GM12878 (cell line): ENCODE measurements around the gene TAPT1. TPM values are rescaled to one million over a fixed set of nuclear protein-coding genes. Genes with fewer than 3 reads are reported as not detected.

Experiments used
- ATAC-seq: fragments of 200-7000 bp; cut with Tn5 transposase; 3 replicates; pipeline ENCODE4 v1.9.1; 2020; ENCODE audit warnings: mild to moderate bottlenecking, moderate library complexity
- BruUV-seq: library from RNA; stranded (reverse); fragments of 400-500 nt; replicated peaks from 2 replicates; lab custom pipeline; 2021; lab: Mats Ljungman, UMichigan
- CTCF ChIA-PET: fragments of 300-600 bp; sonication (Branson Sonifier 250); formaldehyde crosslinking; extraction: SDS; loops from one replicate; lab custom pipeline; 2021; ENCODE audit warnings: inconsistent platforms; lab: Yijun Ruan, JAX
- POLR2A ChIA-PET: fragments of 350-600 bp; formaldehyde crosslinking; extraction: SDS; loops from one replicate; lab custom pipeline; 2021; ENCODE audit warnings: inconsistent platforms; lab: Charles Lee
- RAD21 ChIA-PET: fragments of 300-600 bp; sonication (Branson Sonifier 250); formaldehyde crosslinking; loops from one replicate; lab custom pipeline; 2023; ENCODE audit warnings: antibody characterized with exemption; ENCODE audit not compliant: unreplicated experiment; lab: Charles Lee
- SMC1A ChIA-PET: fragments of 300-600 bp; sonication (Branson Sonifier 250); formaldehyde crosslinking; loops from one replicate; lab custom pipeline; 2023; ENCODE audit not compliant: unreplicated experiment, uncharacterized antibody; lab: Charles Lee
- DNase-seq: peaks from one replicate; pipeline ENCODE4 v3.0.0-alpha.2; 2011; ENCODE audit warnings: low read depth, low spot score
- FAIRE-seq: peaks from 3 replicates; lab custom pipeline; 2011; peaks lifted over from hg19 to GRCh38; lab: Jason Lieb, UNC
- H2AFZ ChIP-seq: 2 replicates; pipeline ENCODE4 v1.6.0; 2011; ENCODE audit warnings: low read depth, low read length, control low read depth; ENCODE audit not compliant: control insufficient read depth
- H3K27ac ChIP-seq: 2 replicates; pipeline ENCODE4 v1.5.1; 2011; ENCODE audit warnings: control low read depth; ENCODE audit not compliant: control insufficient read depth, insufficient read depth
- H3K27me3 ChIP-seq, 2 experiments: replicated peaks in 1 of 2; 2 replicates each; pipeline versions ENCODE4 v1.6.0 to v1.6.1; 2011; ENCODE audit warnings: low read length in 1 of 2; ENCODE audit not compliant: control insufficient read depth in 2 of 2, insufficient read depth in 2 of 2
- H3K36me3 ChIP-seq, 2 experiments: 2 replicates each; pipeline ENCODE4 v1.5.1; 2011; ENCODE audit warnings: low read length in 1 of 2; ENCODE audit not compliant: control insufficient read depth in 2 of 2, insufficient read depth in 2 of 2
- H3K4me1 ChIP-seq: 2 replicates; pipeline ENCODE4 v1.6.1; 2011; ENCODE audit warnings: mild to moderate bottlenecking, low read length, moderate library complexity, mixed read lengths; ENCODE audit not compliant: control insufficient read depth, insufficient read depth
- H3K4me2 ChIP-seq: 2 replicates; pipeline ENCODE4 v1.6.0; 2011; ENCODE audit warnings: control low read depth; ENCODE audit not compliant: control insufficient read depth, insufficient read depth
- H3K4me3 ChIP-seq: fragments of 200-600 bp; sonication (generic); 2 replicates; pipeline ENCODE4 v1.5.1; 2016
- H3K79me2 ChIP-seq: 2 replicates; pipeline ENCODE4 v1.6.0; 2011; ENCODE audit warnings: low read length; ENCODE audit not compliant: control insufficient read depth, insufficient read depth
- H3K9ac ChIP-seq: 2 replicates; pipeline ENCODE4 v1.8.0; 2011; ENCODE audit warnings: low read length, control low read depth, mixed read lengths; ENCODE audit not compliant: control insufficient read depth, insufficient read depth
- H3K9me3 ChIP-seq: replicated peaks from 3 replicates; pipeline ENCODE4 v1.5.1; 2011; ENCODE audit warnings: mild to moderate bottlenecking, low read length; ENCODE audit not compliant: control insufficient read depth, insufficient read depth
- H4K20me1 ChIP-seq: 2 replicates; pipeline ENCODE4 v1.6.0; 2011; ENCODE audit not compliant: control insufficient read depth, insufficient read depth
- CBFB ChIP-seq: IDR thresholded peaks from 2 replicates; pipeline ENCODE4 v1.6.1; 2016; ENCODE audit warnings: antibody characterized with exemption, low read depth
- CHD4 ChIP-seq: fragments of 200-600 bp; sonication (generic); IDR thresholded peaks from 2 replicates; pipeline ENCODE4 v1.6.1; 2016; ENCODE audit warnings: mild to moderate bottlenecking
- FOXM1 ChIP-seq: IDR thresholded peaks from 2 replicates; pipeline ENCODE4 v1.6.1; 2012; ENCODE audit warnings: low read depth, mild to moderate bottlenecking, inconsistent platforms, low read length, moderate library complexity
- GATAD2B ChIP-seq: fragments of 450-650 bp; conservative IDR thresholded peaks from 2 replicates; pipeline ENCODE4 v1.6.1; 2017; ENCODE audit warnings: low read depth, mild to moderate bottlenecking, moderate library complexity
- KAT2A ChIP-seq: conservative IDR thresholded peaks from 2 replicates; pipeline ENCODE4 v1.6.1; 2011; ENCODE audit warnings: low read depth, low read length; ENCODE audit not compliant: control insufficient read depth
- MXI1 ChIP-seq: fragments of 150-350 bp; IDR thresholded peaks from 2 replicates; pipeline ENCODE4 v1.6.1; 2011; ENCODE audit warnings: low read depth, mild to moderate bottlenecking, inconsistent platforms, low read length, improper control_type of control experiment
- MYC ChIP-seq: IDR thresholded peaks from 2 replicates; pipeline ENCODE4 v1.6.1; 2011; ENCODE audit warnings: mild to moderate bottlenecking, low read length, moderate library complexity, inconsistent platforms; ENCODE audit not compliant: insufficient read depth, insufficient replicate concordance, insufficient read length, severe bottlenecking
- RB1 ChIP-seq: fragments of 450-650 bp; formaldehyde crosslinking; IDR thresholded peaks from 2 replicates; pipeline ENCODE4 v1.6.1; 2017; ENCODE audit warnings: mild to moderate bottlenecking, borderline replicate concordance
- SPI1 ChIP-seq: IDR thresholded peaks from 2 replicates; pipeline ENCODE4 v1.6.1; 2011; ENCODE audit warnings: low read depth, mild to moderate bottlenecking, low read length, moderate library complexity, borderline replicate concordance; ENCODE audit not compliant: insufficient read depth
- SREBF1 ChIP-seq: IDR thresholded peaks from 2 replicates; pipeline ENCODE4 v1.6.1; 2012; ENCODE audit warnings: mild to moderate bottlenecking, low read length
- USF2 ChIP-seq: IDR thresholded peaks from 2 replicates; pipeline ENCODE4 v1.6.1; 2011; ENCODE audit warnings: low read depth, low read length, improper control_type of control experiment, borderline replicate concordance
- WGBS: methylation state at CpG from one replicate; pipeline ENCODE4 v1.1.6; 2016; ENCODE audit warnings: low lambda C conversion rate; ENCODE audit not compliant: insufficient replicate concordance, insufficient coverage; ENCODE audit errors: missing lambda C conversion rate; 5-methylcytosine and 5-hydroxymethylcytosine counted together
- in situ Hi-C: fragments of 300-500 bp; cut with MboI; formaldehyde crosslinking; loops from 9 replicates; pipeline ENCODE4 v1.14.3; 2018; ENCODE audit warnings: mixed read lengths
- intact Hi-C: fragments of 100-400 bp; cut with micrococcal nuclease; formaldehyde crosslinking; loops from one replicate; pipeline ENCODE4 v1.14.2; 2022; ENCODE audit not compliant: unreplicated experiment
- polyA plus RNA-seq, 11 experiments: library from polyadenylated mRNA; depleted of rRNA in 4 of 11; unstranded in 6 of 11; stranded (reverse) in 5 of 11; fragments of >200 nt; fragmentation: Nextera tagmentation in 4 of 11; fragmentation: Illumina TruSeq in 1 of 11; extraction: Ambion mirVana in 4 of 11; extraction: Trizol in 1 of 11; gene quantifications; 1 replicate in 1 of 11; 2 replicates in 10 of 11; pipeline versions ENCODE4 v1.2.1 to v1.2.3, GENCODE V29; 2011 to 2016; ENCODE audit warnings: inconsistent platforms in 2 of 11, missing spikeins in 2 of 11, low read depth in 1 of 11
- total RNA-seq, 4 experiments: library from RNA; depleted of rRNA in 3 of 4; stranded (reverse); fragments of >200 nt in 3 of 4; fragmentation: Illumina TruSeq in 1 of 4; extraction: Trizol in 1 of 4; gene quantifications; 2 replicates each; pipeline versions ENCODE4 v1.2.1 to v1.2.3, GENCODE V29; 2013 to 2021
- TF ChIP-seq, protein P1 (sequence below): IDR thresholded peaks from 2 replicates; pipeline ENCODE4 v1.6.1; 2011; ENCODE audit warnings: low read depth, mild to moderate bottlenecking, low read length, moderate library complexity, borderline replicate concordance; ENCODE audit errors: extremely low read depth

The TAPT1 gene
- total and polyA plus RNA-seq, 10 of the 15 experiments (the other 5 are each of a cell fraction or from before 2014, with no cell fraction given): 0.91 to 23.3 (median 9.5) TPM

- BruUV-seq: no TSS peak
- Histone ChIP-seq H3K79me2 (no peaks in the 10 kb centered on the region), H3K4me1 (no peaks in the 10 kb centered on the region), H3K4me2 (no peak overlapping the region), H2AFZ (no peak overlapping the region), H3K36me3 (no peaks in the 10 kb centered on the region), H3K9me3 (no peaks in the 10 kb centered on the region; the same call in 2 of the 3 replicates), H3K4me3 (no peak overlapping the region), H4K20me1 (no peaks in the 10 kb centered on the region), H3K27ac (no peak overlapping the region), H3K27me3 (no peaks in the 10 kb centered on the region; a peak in 1 of 4 replicates), H3K9ac (no peak overlapping the region)
- TF ChIP-seq KAT2A (no peak), SPI1 (no peak), SREBF1 (no peak)
- intact Hi-C loops: no loop called here
- WGBS: 35% methylated on average over 8 of the region's 8 CpGs
- CTCF ChIA-PET: no interaction called here
- RAD21 ChIA-PET: no interaction called here
- FAIRE-seq (no peak), DNase-seq (no peak), ATAC-seq (no peak)
- POLR2A ChIA-PET: no interaction called here
- SMC1A ChIA-PET: no interaction called here
- in situ Hi-C loops: no loop called here
These were observed 87.0 kb downstream of the TAPT1 start for GRCh38 chr4:16139066-16139945.

DNA sequence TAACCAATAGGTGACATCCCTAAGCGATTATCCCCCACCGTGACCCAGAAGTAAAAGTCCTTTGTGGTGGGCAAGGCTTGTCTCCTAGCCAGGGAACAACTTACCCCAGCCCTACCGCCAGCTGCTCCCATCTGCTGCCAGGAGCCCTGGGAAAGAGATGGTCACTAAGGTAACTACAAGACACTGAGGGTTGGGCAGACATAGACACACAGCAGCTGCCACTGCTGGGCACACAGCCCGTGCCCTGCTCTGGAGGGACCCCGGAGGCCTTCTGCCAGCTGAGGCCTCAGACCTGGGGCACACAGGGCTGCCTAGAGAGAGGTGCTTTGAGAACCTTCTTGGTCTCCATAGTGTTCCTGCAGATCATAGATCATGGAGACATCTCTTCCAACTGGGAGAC, 89.4 kb downstream of the TAPT1 start:
- ATAC-seq (no peak), DNase-seq (no peak), FAIRE-seq (no peak)
- ChIA-PET POLR2A (no interaction called here), SMC1A (no interaction called here), CTCF (interaction anchor here (1.3 kb wide), 1 partner anchor 8 kb away, joined by 5 read pairs; no protein-coding TSS in a partner anchor), RAD21 (no interaction called here)
- intact Hi-C loops (no loop called here), in situ Hi-C loops (no loop called here)
- no peaks in the 10 kb centered on the region for H3K4me1 ChIP-seq
- no peaks in the 10 kb centered on the region for H3K79me2 ChIP-seq
- H3K9me3 ChIP-seq: no peaks in the 10 kb centered on the region; the same call in 2 of the 3 replicates
- no peak overlapping the region for H2AFZ ChIP-seq
- H3K36me3 ChIP-seq: no peaks in the 10 kb centered on the region
- TF ChIP-seq RB1 (no peak), MYC (no peak), MXI1 (no peak), USF2 (no peak), CBFB (no peak), CHD4 (no peak), GATAD2B (no peak), FOXM1 (no peak)
- TF ChIP-seq, protein P1, sequence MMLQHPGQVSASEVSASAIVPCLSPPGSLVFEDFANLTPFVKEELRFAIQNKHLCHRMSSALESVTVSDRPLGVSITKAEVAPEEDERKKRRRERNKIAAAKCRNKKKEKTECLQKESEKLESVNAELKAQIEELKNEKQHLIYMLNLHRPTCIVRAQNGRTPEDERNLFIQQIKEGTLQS: no peak
- BruUV-seq: no TSS peak
- no peak overlapping the region for H3K4me2 ChIP-seq
- no peak overlapping the region for H3K4me3 ChIP-seq
- no peaks in the 10 kb centered on the region for H4K20me1 ChIP-seq
- no peak overlapping the region for H3K27ac ChIP-seq
- WGBS: 26% methylated on average over 5 of the region's 5 CpGs
- no peaks in the 10 kb centered on the region; a peak in 1 of 4 replicates for H3K27me3 ChIP-seq
- no peak overlapping the region for H3K9ac ChIP-seq
